Neuronal stem cell (in vitro differentiated cells): ENCODE results near the gene RUNX2.

ENCODE experiments used
- DNase-seq: peaks from one replicate; pipeline ENCODE4 v3.0.0-alpha.2; 2013; ENCODE audit warnings: low spot score
- H2AFZ ChIP-seq: one replicate; pipeline ENCODE4 v1.6.1; 2013; ENCODE audit warnings: mild to moderate bottlenecking, low read length, inconsistent platforms
- H2AK5ac ChIP-seq: 2 replicates; pipeline ENCODE4 v1.6.1; 2013; ENCODE audit warnings: low read depth, mild to moderate bottlenecking, inconsistent platforms, low read length, moderate library complexity, mixed read lengths
- H2BK120ac ChIP-seq: 2 replicates; pipeline ENCODE4 v1.6.1; 2013; ENCODE audit warnings: low read depth, mild to moderate bottlenecking, inconsistent platforms, low read length, moderate library complexity, mixed read lengths
- H2BK12ac ChIP-seq: one replicate; pipeline ENCODE4 v1.6.1; 2013; ENCODE audit warnings: low read length, inconsistent platforms
- H2BK15ac ChIP-seq: 2 replicates; pipeline ENCODE4 v1.6.1; 2013; ENCODE audit warnings: mild to moderate bottlenecking, low read length, inconsistent platforms, mixed read lengths
- H2BK5ac ChIP-seq: one replicate; pipeline ENCODE4 v1.6.1; 2013; ENCODE audit warnings: inconsistent platforms, mild to moderate bottlenecking, low read length, moderate library complexity
- H3K14ac ChIP-seq: one replicate; pipeline ENCODE4 v1.6.1; 2013; ENCODE audit warnings: low read length, inconsistent platforms
- H3K18ac ChIP-seq: 2 replicates; pipeline ENCODE4 v1.6.1; 2013; ENCODE audit warnings: low read length, inconsistent platforms
- H3K23ac ChIP-seq: 2 replicates; pipeline ENCODE4 v1.6.1; 2013; ENCODE audit warnings: low read depth, mild to moderate bottlenecking, mixed read lengths, low read length, inconsistent platforms; ENCODE audit not compliant: poor library complexity
- H3K27ac ChIP-seq: replicated peaks from 3 replicates; pipeline ENCODE4 v1.5.1; 2013; ENCODE audit warnings: low read length, inconsistent platforms
- H3K27me3 ChIP-seq, 3 experiments: 2 replicates each; pipeline ENCODE4 v1.6.1; 2013; ENCODE audit warnings: low read length in 3 of 3, mild to moderate bottlenecking in 2 of 3, inconsistent platforms in 1 of 3, low read depth in 1 of 3, mixed read lengths in 1 of 3, moderate library complexity in 1 of 3; ENCODE audit not compliant: control insufficient read depth in 3 of 3, insufficient read depth in 3 of 3
- H3K36me3 ChIP-seq, 2 donors: replicated peaks in 1 of 2; 2 replicates each; pipeline ENCODE4 v1.6.1; 2013; ENCODE audit warnings: low read length in 2 of 2; ENCODE audit not compliant: control insufficient read depth in 2 of 2, insufficient read depth in 2 of 2
- H3K4ac ChIP-seq: 2 replicates; pipeline ENCODE4 v1.6.1; 2013; ENCODE audit warnings: inconsistent platforms, mild to moderate bottlenecking, low read length, moderate library complexity
- H3K4me1 ChIP-seq, 2 donors: 1 replicate in 1 of 2; 2 replicates in 1 of 2; pipeline ENCODE4 v1.6.1; 2013; ENCODE audit warnings: low read length in 2 of 2, low read depth in 1 of 2; ENCODE audit not compliant: control insufficient read depth in 2 of 2, insufficient read depth in 1 of 2
- H3K4me2 ChIP-seq: one replicate; pipeline ENCODE4 v1.6.1; 2013; ENCODE audit warnings: mild to moderate bottlenecking, low read length, inconsistent platforms; ENCODE audit not compliant: insufficient read depth, poor library complexity, severe bottlenecking
- H3K4me3 ChIP-seq, 2 donors: 2 replicates each; pipeline ENCODE4 v1.5.1; 2013; ENCODE audit warnings: low read length in 2 of 2, mild to moderate bottlenecking in 2 of 2, inconsistent platforms in 1 of 2, moderate library complexity in 1 of 2
- H3K79me1 ChIP-seq: one replicate; pipeline ENCODE4 v1.6.1; 2013; ENCODE audit warnings: low read depth, mild to moderate bottlenecking, inconsistent platforms, low read length, moderate library complexity
- H3K9ac ChIP-seq: one replicate; pipeline ENCODE4 v1.6.1; 2013; ENCODE audit warnings: mild to moderate bottlenecking, low read depth, low read length, inconsistent platforms; ENCODE audit not compliant: poor library complexity
- H3K9me3 ChIP-seq, 2 donors: replicated peaks in 1 of 2; 2 replicates each; pipeline versions ENCODE3 to v1.6.1; 2013; ENCODE audit warnings: low read length in 2 of 2, mild to moderate bottlenecking in 2 of 2, inconsistent platforms in 1 of 2, low read depth in 1 of 2, mixed read lengths in 1 of 2, moderate library complexity in 1 of 2; ENCODE audit not compliant: control insufficient read depth in 2 of 2, insufficient read depth in 1 of 2
- H4K8ac ChIP-seq: one replicate; pipeline ENCODE4 v1.6.1; 2013; ENCODE audit warnings: low read depth, mild to moderate bottlenecking, inconsistent platforms, low read length, moderate library complexity
- H4K91ac ChIP-seq: one replicate; pipeline ENCODE4 v1.6.1; 2013; ENCODE audit warnings: low read length, low read depth, mild to moderate bottlenecking, inconsistent platforms; ENCODE audit not compliant: poor library complexity
- WGBS, 2 donors: extraction: QIAGEN DNeasy Blood & Tissue Kit; methylation state at CpG; one replicate each; pipeline ENCODE4 v1.1.7; 2013; ENCODE audit warnings: missing lambda C conversion rate in 2 of 2, mixed read lengths in 1 of 2; ENCODE audit not compliant: insufficient read length in 2 of 2, insufficient replicate concordance in 1 of 2; ENCODE audit errors: extremely low coverage in 2 of 2; 5-methylcytosine and 5-hydroxymethylcytosine counted together

The RUNX2 gene

DNA sequence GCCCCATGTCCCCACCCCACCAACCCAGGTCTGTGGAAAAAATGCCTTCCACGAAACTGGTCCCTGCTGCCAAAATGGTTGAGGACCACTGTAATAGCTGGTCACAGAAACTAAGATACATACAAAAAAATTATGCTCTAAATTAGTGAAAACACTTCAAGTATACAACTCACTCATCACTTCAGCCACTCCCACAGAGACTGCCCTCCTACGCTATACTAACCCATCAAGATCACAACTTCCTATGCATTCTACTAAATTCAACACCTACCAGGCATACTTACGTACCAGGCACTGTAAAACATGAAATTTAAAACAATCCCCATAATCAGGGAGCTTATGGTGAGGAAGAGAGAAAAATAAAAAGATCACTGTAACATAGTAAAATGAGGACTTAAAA, 22.9 kb downstream of the RUNX2 start:
- H4K8ac ChIP-seq, result no peak overlapping the region
- H3K36me3 ChIP-seq, result peaks cover 0 to 95% of the 10 kb centered on the region in 2 donors
- no peak overlapping the region for H2BK15ac ChIP-seq
- H2BK12ac ChIP-seq, result no peak overlapping the region
- H3K18ac ChIP-seq, result no peak overlapping the region
- no peak overlapping the region for H4K91ac ChIP-seq
- H3K9ac ChIP-seq, result no peak overlapping the region
- no peaks in the 10 kb centered on the region for H3K79me1 ChIP-seq
- no peaks in the 10 kb centered on the region for H3K9me3 ChIP-seq
- H2BK120ac ChIP-seq, result no peak overlapping the region
- WGBS, 2 donors, result no CpG with 5 or more reads among the region's 3 CpGs
- H3K4me3 ChIP-seq, result no peak overlapping the region
- no peak overlapping the region for H2AFZ ChIP-seq
- no peak overlapping the region for H2AK5ac ChIP-seq
- no peak overlapping the region for H2BK5ac ChIP-seq
- H3K27me3 ChIP-seq, result no peaks in the 10 kb centered on the region
- H3K4me1 ChIP-seq, result peaks cover 0 to 3% of the 10 kb centered on the region in 2 donors
- no peak overlapping the region for H3K14ac ChIP-seq
- H3K4ac ChIP-seq, result no peak overlapping the region
- DNase-seq, result no peak
- no peak overlapping the region for H3K23ac ChIP-seq
- no peak overlapping the region for H3K27ac ChIP-seq
- no peak overlapping the region for H3K4me2 ChIP-seq

DNA sequence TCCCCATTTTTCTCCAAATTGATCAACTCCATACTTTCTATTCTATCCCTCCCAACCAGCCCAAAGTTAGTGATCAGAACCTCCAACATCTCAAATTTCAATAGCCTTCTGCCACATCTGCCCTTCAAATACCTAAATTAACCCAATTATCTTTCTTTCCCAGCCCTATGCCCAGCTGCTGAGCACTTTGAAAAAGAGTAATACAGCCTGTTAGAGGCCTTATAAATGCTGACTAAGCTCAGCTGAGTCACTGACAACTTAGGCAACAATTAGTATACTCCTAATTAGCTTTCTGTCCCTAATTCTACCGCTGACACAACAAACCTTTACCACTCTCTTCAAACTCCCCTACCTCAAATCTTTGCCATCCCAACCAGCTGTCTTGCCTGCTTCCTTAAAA, 23.5 kb downstream of the RUNX2 start:
- Histone ChIP-seq H2BK5ac (no peak overlapping the region), H2BK15ac (no peak overlapping the region), H3K4me2 (peak overlapping the region; percentile 3), H3K27ac (no peak overlapping the region), H3K79me1 (no peaks in the 10 kb centered on the region), H3K27me3 (no peaks in the 10 kb centered on the region), H3K23ac (no peak overlapping the region), H3K14ac (no peak overlapping the region), H2AFZ (no peak overlapping the region), H3K18ac (no peak overlapping the region), H3K4me1 (peaks cover 0 to 3% of the 10 kb centered on the region in 2 donors), H4K91ac (no peak overlapping the region), H2BK12ac (no peak overlapping the region), H3K36me3 (peaks cover 0 to 95% of the 10 kb centered on the region in 2 donors), H3K9ac (no peak overlapping the region), H2BK120ac (no peak overlapping the region), H4K8ac (no peak overlapping the region), H2AK5ac (no peak overlapping the region), H3K9me3 (no peaks in the 10 kb centered on the region), H3K4ac (no peak overlapping the region), H3K4me3 (no peak overlapping the region)
- no peak for DNase-seq
- 100% methylated on average over 1 of the region's 1 CpG; no CpG with 5 or more reads in 1 of the 2 donors for WGBS, 2 donors

DNA sequence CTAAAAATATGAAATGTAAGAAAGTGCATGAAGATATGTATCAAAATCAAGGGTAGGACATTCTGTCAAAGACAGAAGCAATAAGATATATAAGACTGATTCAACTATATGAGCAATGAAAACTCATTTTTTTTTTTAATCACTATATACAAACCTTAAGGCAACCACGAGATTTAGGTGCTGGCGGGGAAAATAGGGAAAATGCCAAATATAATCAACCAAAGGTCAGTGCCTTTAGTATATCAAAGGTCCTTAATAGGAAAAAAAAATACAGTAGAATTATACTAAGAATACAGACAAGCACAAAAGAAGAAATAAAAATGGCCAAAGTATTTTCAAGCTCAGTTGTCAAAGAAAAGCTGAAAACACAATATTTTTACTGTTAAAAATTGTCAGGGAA, 25.5 kb downstream of the RUNX2 start:
- no peak overlapping the region for H2AK5ac ChIP-seq
- no peak overlapping the region for H3K23ac ChIP-seq
- no peak for DNase-seq
- no peak overlapping the region for H3K4ac ChIP-seq
- H2BK120ac ChIP-seq, result no peak overlapping the region
- no peaks in the 10 kb centered on the region for H3K27me3 ChIP-seq
- H3K9ac ChIP-seq, result no peak overlapping the region
- H2BK5ac ChIP-seq, result no peak overlapping the region
- WGBS, 2 donors, result no CpG with 5 or more reads among the region's 2 CpGs
- no peak overlapping the region for H2AFZ ChIP-seq
- peaks cover 0 to 96% of the 10 kb centered on the region in 2 donors for H3K36me3 ChIP-seq
- H3K4me1 ChIP-seq, result peaks cover 0 to 3% of the 10 kb centered on the region in 2 donors
- no peak overlapping the region for H2BK12ac ChIP-seq
- no peak overlapping the region for H4K8ac ChIP-seq
- no peak overlapping the region for H3K4me3 ChIP-seq
- H3K4me2 ChIP-seq, result no peak overlapping the region
- H4K91ac ChIP-seq, result no peak overlapping the region
- no peak overlapping the region for H3K27ac ChIP-seq
- H3K14ac ChIP-seq, result no peak overlapping the region
- no peaks in the 10 kb centered on the region for H3K79me1 ChIP-seq
- H3K18ac ChIP-seq, result no peak overlapping the region
- H3K9me3 ChIP-seq, result no peaks in the 10 kb centered on the region
- no peak overlapping the region for H2BK15ac ChIP-seq

DNA sequence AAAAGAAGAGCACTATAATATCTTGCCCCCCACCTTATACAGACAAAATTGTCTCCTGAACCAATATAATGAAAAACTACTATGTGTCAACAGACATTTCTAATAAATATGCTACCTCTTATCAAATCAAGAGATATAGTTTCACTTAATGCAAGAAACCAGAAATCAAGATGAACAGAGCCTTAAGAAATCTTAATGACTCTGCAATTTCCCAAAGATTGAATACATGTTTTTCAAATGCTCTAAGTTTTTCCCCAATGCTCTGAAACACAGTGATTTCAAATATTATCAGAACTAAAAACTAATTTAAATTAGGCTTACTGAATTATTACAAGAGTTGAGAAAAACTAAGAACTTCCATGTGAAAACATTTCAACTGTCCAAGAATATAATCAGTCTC, 36.3 kb downstream of the RUNX2 start:
- no peak for DNase-seq
- no peak overlapping the region for H3K9ac ChIP-seq
- H4K8ac ChIP-seq, result no peak overlapping the region
- H3K4me2 ChIP-seq, result no peak overlapping the region
- H4K91ac ChIP-seq, result no peak overlapping the region
- H3K23ac ChIP-seq, result no peak overlapping the region
- peaks cover 0 to 93% of the 10 kb centered on the region in 2 donors for H3K36me3 ChIP-seq
- H3K27me3 ChIP-seq, result no peaks in the 10 kb centered on the region
- no peak overlapping the region for H2BK5ac ChIP-seq
- H3K79me1 ChIP-seq, result no peaks in the 10 kb centered on the region
- H3K27ac ChIP-seq, result no peak overlapping the region
- H3K9me3 ChIP-seq, result peaks cover 0 to 6% of the 10 kb centered on the region in 2 donors
- no peak overlapping the region for H2AK5ac ChIP-seq
- no peak overlapping the region for H2AFZ ChIP-seq
- no peak overlapping the region for H3K4me3 ChIP-seq
- no peak overlapping the region for H2BK12ac ChIP-seq
- no peak overlapping the region for H3K18ac ChIP-seq
- H3K4ac ChIP-seq, result no peak overlapping the region
- no peak overlapping the region for H2BK120ac ChIP-seq
- H3K14ac ChIP-seq, result no peak overlapping the region
- H3K4me1 ChIP-seq, result no peaks in the 10 kb centered on the region
- no peak overlapping the region for H2BK15ac ChIP-seq
